GM19395 (cell line): ENCODE measurements around the gene PCED1B.

ENCODE experiments used
- ATAC-seq: cut with Tn5 transposase; IDR thresholded peaks from one replicate; pipeline ENCODE4 v1.9.1; 2021; ENCODE audit warnings: mild to moderate bottlenecking, moderate library complexity; ENCODE audit not compliant: unreplicated experiment

PCED1B gene

DNA sequence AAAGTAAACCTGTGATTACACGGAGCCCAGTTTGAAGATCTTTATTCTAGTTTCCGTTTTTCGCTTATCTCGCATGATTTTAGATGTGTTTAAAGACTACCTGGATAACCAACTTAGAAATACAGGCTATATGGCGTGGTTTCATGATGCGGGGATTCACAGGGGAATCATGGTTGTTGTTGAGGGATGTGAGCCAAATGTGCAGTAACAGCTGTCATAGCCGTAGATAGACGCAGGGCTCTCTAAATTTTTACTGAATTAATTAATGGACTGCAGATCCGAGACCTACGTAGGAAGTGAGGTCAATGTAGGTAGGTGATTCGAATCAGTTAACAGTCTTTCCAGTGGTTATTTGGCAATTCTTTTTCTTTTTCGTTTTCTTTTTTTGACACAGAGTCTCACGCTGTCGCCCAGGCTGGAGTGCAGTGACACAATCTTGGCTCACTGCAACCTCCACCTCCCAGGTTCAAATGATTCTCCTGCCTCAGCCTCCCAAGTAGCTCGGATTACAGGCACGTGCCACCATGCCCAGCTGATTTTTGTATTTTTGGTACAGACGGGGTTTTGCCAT is 145.2 kb downstream of the PCED1B start:
- ATAC-seq: no peak

GRCh38 chr12:47225356-47225755 is 145.9 kb downstream of the PCED1B start:
- ATAC-seq: no peak

DNA sequence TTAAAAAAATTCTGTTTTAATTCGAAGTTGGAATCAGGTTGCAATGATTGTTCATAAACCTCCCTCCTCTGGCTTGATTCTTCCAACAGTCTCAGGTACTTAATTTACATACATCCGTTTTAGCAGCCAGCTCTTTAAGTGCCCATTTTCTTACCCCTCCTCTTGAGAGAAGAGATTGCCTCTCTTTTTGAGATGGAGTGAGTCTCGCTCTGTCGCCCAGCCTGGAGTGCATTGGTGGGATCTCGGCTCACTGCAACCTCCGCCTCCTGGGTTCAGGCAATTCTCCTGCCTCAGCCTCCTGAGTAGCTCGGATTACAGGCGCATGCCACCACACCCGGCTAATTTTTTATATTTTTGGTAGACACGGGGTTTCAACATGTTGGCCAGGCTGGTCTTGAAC is 146.8 kb downstream of the PCED1B start:
- ATAC-seq: no peak

DNA sequence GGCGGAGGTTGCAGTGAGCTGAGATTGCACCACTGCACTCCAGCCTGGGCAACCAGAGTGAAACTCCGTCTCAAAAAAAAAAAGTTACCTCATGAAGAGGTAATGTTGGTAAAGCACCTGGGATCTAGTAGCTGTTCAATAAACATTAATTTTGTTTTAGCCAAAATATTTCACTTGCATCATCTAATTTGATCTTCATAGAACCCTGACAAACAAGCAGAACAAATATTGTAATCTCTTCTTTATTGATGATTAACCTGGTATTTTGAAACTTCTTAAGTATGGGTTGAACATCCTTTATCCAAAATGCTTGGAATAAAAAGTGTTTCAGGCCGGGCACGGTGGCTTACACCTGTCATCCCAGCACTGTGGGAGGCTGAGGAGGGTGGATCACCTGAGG is 149.4 kb downstream of the PCED1B start:
- ATAC-seq: no peak

- no peak for ATAC-seq
Observed at GRCh38 chr12:47231456-47231855, 152.0 kb downstream of the PCED1B start.

GRCh38 chr12:47234576-47235141 is 155.2 kb downstream of the PCED1B start:
- no peak for ATAC-seq

DNA sequence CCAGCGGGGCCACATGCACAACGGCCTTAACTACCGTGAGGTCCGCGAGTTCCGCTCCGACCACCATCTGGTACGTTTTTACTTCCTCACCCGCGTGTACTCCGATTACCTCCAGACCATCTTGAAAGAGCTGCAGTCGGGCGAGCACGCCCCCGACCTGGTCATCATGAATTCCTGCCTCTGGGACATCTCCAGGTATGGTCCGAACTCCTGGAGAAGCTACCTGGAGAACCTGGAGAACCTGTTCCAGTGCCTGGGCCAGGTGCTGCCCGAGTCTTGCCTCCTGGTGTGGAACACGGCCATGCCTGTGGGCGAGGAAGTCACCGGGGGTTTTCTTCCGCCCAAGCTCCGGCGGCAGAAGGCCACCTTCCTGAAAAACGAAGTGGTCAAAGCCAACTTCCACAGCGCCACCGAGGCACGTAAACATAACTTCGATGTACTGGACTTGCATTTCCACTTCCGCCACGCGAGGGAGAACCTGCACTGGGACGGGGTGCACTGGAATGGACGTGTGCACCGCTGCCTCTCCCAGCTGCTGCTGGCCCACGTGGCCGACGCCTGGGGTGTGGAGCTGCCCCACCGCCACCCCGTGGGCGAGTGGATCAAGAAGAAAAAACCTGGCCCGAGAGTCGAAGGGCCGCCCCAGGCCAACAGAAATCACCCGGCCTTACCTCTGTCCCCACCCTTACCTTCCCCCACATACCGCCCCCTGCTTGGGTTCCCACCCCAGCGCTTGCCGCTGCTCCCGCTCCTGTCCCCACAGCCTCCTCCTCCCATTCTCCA is 156.0 kb downstream of the PCED1B start:
- ATAC-seq: no peak

DNA sequence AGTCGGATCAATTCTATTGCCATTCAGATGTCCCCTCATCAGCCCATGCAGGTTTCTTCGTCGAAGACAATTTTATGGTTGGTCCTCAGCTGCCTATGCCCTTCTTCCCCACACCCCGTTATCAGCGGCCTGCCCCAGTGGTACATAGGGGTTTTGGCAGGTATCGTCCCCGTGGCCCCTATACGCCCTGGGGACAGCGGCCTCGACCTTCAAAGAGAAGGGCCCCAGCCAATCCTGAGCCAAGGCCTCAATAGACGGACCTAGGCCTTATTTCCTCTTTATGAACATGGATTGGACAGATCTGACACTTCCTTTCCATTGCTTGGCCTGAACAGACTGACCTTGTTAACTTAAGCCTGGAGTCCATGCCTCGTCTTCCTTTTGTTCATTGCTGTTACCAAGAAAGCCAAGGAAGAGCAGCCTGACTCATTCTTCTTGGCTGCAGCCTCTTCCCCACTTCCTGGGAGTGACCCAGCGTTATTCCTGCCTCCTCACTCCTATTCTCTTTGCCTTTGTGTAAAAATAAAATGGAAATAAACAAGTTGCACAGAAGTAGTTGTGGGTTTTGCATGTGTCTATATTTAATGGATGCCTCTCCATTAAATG is 156.8 kb downstream of the PCED1B start:
- ATAC-seq: no peak

GRCh38 chr12:47237751-47238211 is 158.4 kb downstream of the PCED1B start:
- ATAC-seq: no peak

DNA sequence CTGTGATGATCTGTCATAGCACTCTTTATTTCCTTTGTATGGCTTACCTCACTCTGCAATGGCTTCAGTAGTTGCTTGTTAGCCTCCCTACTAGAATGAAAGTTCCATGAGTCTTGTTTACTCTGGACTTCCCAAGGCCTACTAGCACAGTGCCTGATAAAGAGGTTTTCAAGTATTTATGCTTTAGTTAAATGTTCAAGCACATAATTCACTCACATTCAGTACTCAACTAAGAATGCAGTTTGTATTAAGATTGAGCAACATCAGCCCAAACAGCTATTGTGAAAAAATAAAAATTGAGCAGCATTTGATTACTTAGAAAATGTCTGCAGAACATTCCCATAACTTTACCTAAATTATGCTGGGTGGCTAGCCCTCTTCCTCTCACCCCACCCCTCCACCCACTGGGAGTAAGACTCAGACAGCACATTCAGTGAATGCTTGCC is 159.3 kb downstream of the PCED1B start:
- ATAC-seq: no peak

- no peak for ATAC-seq
Observed at GRCh38 chr12:47242426-47242825, 163.0 kb downstream of the PCED1B start.

DNA sequence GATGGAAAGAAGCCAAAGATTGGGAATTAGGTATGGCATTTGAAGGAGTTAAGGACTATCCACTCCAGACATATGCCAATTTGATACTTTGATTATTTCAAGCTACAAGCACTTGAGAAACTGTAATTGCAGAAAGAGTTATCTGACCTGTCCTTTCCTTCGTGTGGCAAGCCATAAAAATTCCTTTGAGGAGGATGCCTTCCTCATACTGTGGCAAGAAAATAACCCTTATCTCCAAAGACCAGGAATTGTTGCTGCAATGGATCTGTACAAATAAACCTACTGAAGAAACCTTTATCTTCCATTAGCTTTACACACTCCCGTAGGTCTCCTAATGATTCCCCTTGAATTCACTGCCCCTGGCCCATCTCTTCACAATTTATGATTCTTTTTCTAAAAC is 165.4 kb downstream of the PCED1B start:
- no peak for ATAC-seq

DNA sequence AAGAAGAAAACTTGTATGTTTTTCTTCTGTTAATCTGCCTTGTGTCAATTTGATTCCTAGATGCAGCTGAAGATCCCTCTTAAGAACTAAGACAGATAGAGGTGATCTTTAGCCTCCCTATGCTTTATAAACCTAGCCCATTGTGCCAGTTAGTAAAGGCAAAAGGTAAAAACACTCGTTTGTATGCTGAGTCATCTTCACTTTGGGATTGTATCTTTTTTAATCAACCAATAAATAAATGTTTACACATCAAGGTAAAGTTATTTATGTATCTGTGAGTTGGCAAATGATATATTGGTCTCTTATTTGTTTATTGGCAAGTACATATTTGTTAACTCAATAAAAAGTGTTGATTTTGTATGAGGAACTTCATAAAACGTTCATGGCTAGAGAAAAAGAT is 166.2 kb downstream of the PCED1B start:
- no peak for ATAC-seq

GRCh38 chr12:47247418-47247817 is 168.0 kb downstream of the PCED1B start:
- no peak for ATAC-seq

DNA sequence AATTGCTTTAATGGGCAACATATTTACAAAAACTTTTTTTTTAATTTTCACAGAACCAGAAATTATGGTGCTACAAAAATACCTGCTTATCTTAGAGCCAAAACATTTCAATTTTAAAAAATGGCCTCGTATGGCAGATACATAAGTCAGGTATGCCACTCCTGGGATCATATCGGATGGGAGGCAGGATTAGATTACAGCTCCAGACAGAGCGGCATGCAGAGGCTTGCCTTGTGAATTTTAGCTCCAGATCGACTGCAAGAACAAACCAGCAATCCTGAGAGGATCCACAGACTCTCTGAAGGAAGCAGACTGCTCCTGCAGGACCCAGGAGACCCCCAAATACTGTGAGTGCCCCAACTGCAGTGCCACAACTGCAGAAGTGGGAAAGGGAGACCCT is 169.7 kb downstream of the PCED1B start:
- ATAC-seq: no peak

GRCh38 chr12:47249719-47250357 is 170.4 kb downstream of the PCED1B start:
- no peak for ATAC-seq

- no peak for ATAC-seq
Observed at GRCh38 chr12:47251919-47252318, 172.5 kb downstream of the PCED1B start.

- no peak for ATAC-seq
Observed at GRCh38 chr12:47264951-47265350, 185.5 kb downstream of the PCED1B start.

- ATAC-seq: no peak
Observed at GRCh38 chr12:47265391-47265790, 186.0 kb downstream of the PCED1B start.

DNA sequence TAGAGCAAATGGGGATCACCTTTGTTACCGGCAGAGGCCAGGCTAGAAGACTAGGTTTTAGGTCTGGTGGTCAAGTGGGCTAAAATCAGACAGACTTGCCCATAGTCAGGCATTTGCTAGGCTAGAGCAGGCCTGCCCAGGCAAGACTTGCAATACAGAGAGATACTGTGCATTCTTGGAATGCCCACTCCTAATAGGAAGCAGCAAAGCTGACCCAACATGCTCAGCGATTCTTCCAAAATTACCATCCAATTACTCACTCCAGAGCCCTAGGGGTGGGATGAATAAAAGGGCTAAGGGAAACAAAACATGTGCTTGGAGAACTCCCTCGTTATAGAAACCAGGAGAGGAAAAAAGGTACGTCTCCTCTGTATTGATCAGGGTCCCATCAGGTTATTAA is 188.2 kb downstream of the PCED1B start:
- no peak for ATAC-seq
